Raji (cell line): ENCODE measurements around the gene SPTBN4.

Experiments used
- POLR2A ChIP-seq: IDR thresholded peaks from 2 replicates; pipeline ENCODE4 v1.6.1; 2011; ENCODE audit warnings: low read depth, low read length, control low read depth; ENCODE audit not compliant: insufficient read depth

Gene SPTBN4

GRCh38 chr19:40556953-40557530 lies 90.2 kb downstream of the SPTBN4 start:
- TF ChIP-seq POLR2A = no peak

DNA sequence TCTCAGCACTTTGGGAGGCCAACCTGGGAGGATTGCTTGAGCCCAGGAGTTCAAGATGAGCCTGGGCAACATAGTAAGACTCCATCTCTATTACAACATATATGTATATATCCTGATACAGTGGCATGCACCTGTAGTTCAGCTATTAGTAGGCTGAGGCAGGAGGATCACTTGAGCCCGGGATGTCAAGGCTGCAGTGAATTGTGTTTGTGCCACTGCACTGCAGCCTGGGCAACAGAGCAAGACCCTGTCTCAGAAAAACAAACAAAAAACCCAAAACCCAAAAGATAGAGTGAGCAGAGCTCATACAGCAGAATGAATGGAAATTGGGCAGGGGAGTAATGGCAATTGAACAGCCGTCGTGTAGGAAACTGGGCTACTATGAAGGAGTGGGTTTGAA lies 92.6 kb downstream of the SPTBN4 start:
- TF ChIP-seq POLR2A = no peak

DNA sequence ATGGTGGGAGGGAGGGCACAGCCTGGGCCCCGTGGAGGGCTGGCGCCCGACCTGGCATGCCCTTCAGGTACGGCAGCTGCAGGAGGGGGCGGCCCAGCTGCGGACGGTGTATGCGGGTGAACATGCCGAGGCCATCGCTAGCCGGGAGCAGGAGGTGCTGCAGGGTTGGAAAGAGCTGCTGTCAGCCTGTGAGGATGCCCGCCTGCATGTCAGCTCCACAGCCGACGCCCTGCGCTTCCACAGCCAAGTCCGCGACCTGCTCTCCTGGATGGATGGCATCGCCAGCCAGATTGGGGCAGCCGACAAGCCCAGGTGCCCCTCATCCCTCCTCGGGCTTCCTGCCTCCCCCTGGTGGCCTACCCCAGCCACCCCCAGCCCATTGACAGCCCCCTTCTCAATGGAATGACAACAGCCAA lies 93.3 kb downstream of the SPTBN4 start:
- no peak for TF ChIP-seq POLR2A

GRCh38 chr19:40561947-40562346 lies 95.1 kb downstream of the SPTBN4 start:
- TF ChIP-seq POLR2A = no peak

DNA sequence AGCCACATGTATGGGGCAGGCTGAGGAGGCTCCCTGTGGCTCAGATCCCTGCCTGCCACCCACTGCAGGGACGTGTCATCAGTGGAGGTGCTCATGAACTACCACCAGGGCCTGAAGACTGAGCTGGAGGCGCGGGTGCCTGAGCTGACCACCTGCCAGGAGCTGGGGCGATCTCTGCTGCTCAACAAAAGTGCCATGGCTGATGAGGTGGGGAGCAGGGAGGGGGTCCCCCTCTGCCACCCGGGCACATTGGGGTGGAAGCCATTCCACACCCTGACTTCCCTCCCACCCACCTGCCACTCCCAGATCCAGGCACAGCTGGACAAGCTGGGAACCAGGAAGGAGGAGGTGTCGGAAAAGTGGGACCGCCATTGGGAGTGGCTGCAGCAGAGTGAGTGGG lies 98.6 kb downstream of the SPTBN4 start:
- no peak for TF ChIP-seq POLR2A

DNA sequence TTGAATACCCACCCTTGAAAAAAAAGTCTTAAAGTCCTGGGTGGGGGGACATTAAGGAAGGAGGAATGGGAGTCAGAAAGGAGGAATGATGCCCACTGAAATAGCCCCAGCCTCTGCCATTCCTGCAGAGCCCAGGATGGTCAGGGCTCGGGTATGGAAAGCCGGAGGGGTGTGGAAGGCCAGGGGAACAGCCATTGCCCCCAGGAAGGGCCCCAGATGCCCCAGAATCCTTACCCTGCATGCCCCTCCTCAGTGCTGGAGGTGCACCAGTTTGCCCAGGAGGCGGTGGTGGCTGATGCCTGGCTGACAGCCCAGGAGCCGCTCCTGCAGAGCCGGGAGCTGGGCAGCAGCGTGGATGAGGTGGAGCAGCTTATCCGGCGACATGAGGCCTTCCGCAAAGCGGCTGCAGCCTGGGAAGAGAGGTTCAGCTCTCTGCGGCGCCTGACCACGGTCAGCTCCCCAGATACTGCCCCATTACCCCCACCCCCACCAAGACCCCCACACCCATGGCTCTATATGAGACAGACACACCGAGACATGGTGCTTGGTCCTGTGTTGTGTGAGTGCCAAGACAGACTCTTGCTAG lies 99.2 kb downstream of the SPTBN4 start:
- no peak for TF ChIP-seq POLR2A

GRCh38 chr19:40567040-40567749 lies 100.4 kb downstream of the SPTBN4 start:
- TF ChIP-seq POLR2A = no peak

GRCh38 chr19:40567750-40568494 lies 101.1 kb downstream of the SPTBN4 start:
- no peak for TF ChIP-seq POLR2A

- peak; percentile 55 for TF ChIP-seq POLR2A
Observed at GRCh38 chr19:40570313-40571004, 103.7 kb downstream of the SPTBN4 start.

DNA sequence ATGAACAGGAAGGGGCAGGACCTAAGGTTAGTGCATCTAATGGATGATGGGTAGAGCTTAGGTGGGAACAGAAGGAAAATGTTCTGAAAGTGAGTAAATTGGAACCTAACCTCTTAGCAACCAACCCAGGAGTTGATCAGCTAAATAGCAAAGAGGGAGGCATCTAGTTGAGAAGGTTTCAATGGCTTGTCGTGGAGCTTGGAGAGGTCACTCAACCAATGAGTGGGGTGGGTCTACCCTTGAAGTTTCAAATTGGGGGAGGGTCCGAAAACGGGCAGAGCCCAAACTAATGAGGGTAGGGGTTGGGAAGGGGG lies 104.2 kb downstream of the SPTBN4 start:
- peak; percentile 10; the same call in 1 of the 2 replicates for TF ChIP-seq POLR2A

- TF ChIP-seq POLR2A = no peak
Observed at GRCh38 chr19:40571831-40572495, 105.2 kb downstream of the SPTBN4 start.

GRCh38 chr19:40575326-40575725 lies 108.5 kb downstream of the SPTBN4 start:
- TF ChIP-seq POLR2A = no peak

GRCh38 chr19:40576151-40576584 lies 109.4 kb downstream of the SPTBN4 start:
- no peak for TF ChIP-seq POLR2A

GRCh38 chr19:40576585-40577451 lies 110.0 kb downstream of the SPTBN4 start, which contains the start of gene SHKBP1:
TSS of gene SHKBP1 (plus strand) at chr19:40576873. CDS start at chr19:40576900, 27 bp downstream.
- TF ChIP-seq POLR2A = peak; percentile 66
